GM18526 (cell line): ENCODE measurements around the gene EPHB6.

ENCODE experiments used
- POLR2A ChIP-seq: IDR thresholded peaks from 3 replicates; pipeline ENCODE4 v1.6.1; 2011; ENCODE audit not compliant: insufficient read length; ENCODE audit errors: extremely low read depth

EPHB6 gene

GRCh38 chr7:142891490-142892082, 36.7 kb downstream of the EPHB6 start:
- no peak for TF ChIP-seq POLR2A

DNA sequence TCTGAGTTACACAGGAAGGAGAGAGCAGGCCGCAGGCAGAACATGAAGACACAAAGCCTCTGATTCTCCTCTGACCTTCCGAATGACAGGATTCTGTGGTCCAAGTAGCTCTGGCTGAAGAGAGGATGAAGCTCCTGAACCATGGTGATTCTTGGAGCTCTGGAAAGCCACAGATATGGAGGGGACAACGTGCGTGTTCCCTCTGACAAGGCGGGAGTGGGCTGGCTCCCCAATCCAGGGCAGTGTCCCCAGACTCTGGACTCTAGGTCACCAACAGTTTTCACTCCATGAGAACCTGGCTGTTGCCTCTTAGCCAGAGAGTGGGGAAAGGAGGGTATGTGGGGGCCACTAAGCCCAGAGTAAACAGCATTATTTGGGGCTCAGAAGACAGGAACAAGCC, 38.1 kb downstream of the EPHB6 start:
- TF ChIP-seq POLR2A = no peak

DNA sequence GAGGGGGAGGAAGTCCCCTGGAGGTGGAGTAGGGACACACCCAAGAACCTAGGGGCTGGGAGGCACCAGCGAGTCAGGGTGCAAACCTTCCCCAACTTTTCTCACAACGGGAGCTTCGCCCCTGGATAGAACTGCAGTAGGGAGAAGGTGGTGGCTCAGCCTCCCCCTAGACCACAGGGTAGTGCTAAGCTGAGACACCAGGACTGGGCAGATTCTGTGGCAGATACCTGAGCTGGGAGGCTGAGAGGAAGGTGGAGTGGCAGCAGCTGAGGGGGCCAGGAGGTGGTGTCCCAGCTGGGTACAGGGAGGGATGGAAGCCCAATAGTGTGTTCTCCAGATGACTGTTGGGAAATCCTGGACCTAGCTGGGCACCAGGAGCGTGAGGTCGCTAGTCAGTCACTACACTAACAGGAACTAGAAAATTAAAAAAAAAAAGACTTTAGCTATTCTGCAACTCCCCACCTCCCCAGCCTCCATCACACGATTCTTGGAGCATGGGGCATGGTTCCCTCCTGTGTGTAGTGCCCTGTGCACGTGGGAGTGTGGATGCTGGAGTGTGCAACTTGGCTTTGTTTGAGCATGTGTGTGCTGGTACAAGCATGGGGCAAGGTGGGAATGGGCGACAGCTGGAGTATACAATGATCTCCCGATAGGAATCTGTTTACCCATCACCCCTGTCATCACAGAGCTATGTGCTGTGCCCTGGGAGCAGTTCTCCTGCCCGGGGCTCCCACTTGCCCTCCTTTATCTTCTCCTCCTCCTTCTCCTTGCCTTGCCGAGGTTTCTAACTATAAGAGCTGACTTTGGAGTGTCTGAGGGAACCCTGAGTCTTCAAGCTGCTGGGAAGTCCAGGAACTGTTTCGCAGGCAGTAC, 39.5 kb downstream of the EPHB6 start:
- no peak for TF ChIP-seq POLR2A

DNA sequence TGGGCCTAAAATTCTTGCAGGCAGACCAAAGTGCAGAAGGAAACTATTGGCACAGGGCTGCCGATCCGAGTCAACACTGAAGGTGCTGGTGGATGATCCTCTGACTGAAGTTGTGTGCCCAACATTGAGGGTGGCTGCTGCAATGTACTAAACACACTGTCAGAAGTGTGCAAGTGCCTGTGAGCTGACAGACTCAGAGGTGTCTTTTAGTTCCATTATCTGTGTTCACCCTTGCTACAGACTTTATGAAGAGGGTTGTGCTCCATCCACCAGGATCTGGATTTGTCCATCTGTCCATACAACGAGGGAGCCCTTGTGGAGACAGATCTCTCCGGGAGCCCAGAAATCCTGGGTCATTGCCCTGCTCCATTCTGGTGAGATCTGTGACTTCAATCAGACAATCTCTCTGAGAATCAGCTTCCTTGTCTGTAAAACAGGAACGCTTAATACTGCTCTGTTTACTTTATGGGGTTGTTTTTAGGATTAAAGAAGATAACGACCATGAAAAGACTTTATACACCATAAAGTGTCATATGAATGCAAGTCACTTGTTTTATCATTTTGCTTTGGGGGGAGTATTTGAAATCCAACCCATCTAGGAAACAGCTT, 40.2 kb downstream of the EPHB6 start:
- no peak for TF ChIP-seq POLR2A

DNA sequence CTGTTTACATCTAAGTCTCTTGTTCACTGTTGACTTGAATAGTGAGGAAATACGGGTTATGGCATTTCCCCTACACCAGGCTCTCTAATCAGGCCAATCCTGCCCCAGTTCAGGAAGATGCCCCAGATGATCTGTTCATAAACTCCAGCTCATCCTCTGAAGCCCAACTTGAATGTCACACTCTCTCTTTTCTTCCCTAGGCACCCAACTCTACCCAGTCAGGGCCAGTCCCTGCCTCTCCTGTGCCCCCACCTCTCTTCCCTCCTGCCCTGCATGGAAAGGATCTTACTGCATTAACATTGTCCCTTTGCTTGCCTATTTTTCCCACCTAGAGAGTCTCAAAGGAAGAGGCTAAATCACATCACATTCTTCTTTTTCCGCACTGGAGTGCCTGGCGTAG, 41.3 kb downstream of the EPHB6 start:
- no peak for TF ChIP-seq POLR2A

- no peak for TF ChIP-seq POLR2A
Observed at GRCh38 chr7:142896741-142897379, 42.0 kb downstream of the EPHB6 start.

- TF ChIP-seq POLR2A = no peak
Observed at GRCh38 chr7:142897691-142898090, 42.8 kb downstream of the EPHB6 start.

- no peak for TF ChIP-seq POLR2A
Observed at GRCh38 chr7:142898377-142899170, 43.7 kb downstream of the EPHB6 start.

DNA sequence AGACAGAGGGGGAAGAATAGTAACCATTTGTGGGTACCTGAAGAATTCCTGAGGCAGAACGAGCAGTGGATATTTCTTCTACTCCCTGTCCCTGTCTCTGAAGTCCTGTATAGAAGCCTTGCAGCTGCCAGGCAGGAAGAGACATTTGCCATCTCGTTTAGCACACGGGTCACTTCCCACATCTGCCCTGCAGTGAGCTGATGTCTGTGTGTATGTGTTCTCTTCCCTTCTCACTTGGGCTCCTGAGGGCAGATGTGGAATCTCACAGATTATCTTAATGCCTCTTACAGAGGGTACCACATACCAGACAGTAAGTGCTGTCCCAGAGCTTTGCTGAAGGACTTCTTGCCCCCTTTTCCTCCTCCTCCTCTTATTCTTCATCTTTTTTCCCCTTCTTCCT, 44.8 kb downstream of the EPHB6 start:
- TF ChIP-seq POLR2A = no peak

GRCh38 chr7:142901426-142902259, 46.8 kb downstream of the EPHB6 start:
- no peak for TF ChIP-seq POLR2A

GRCh38 chr7:142904128-142904527, 49.3 kb downstream of the EPHB6 start:
- no peak for TF ChIP-seq POLR2A

DNA sequence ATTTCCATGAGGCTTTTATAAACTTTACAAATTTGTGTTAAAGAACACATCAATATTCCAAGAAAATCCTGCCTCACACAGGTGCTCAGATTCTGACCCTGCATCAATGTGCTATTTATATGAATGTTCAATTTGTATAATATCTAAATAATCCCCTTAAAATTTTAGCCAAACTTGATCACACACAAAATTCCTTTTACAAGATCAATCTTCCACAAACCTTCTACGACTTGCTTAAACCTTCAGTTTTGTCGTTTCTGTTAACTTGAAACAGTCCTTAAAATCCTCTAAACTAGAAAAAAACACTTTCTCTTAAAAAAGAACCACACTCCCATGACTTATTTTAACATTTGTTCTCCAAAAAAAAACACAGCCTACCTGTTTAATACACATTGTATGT, 50.9 kb downstream of the EPHB6 start:
- TF ChIP-seq POLR2A = no peak

DNA sequence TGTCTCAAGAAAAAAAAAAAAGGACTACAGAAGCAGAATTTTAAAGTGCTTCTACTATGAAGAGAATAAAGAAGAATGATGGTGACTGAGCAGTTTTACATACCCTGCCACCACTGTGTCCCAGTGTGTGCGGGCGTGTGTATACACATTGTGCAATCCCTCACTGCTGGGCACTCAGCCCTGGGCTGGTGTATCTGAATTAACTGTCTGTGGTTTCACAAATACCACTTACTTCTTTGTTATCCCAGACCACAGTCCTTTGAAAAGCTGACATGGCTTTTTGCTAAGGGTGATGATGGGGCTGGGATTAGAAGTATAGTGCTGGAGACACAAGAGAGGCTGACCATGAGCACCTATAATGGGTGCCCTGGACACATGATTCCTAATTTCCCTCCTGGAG, 51.8 kb downstream of the EPHB6 start:
- no peak for TF ChIP-seq POLR2A

DNA sequence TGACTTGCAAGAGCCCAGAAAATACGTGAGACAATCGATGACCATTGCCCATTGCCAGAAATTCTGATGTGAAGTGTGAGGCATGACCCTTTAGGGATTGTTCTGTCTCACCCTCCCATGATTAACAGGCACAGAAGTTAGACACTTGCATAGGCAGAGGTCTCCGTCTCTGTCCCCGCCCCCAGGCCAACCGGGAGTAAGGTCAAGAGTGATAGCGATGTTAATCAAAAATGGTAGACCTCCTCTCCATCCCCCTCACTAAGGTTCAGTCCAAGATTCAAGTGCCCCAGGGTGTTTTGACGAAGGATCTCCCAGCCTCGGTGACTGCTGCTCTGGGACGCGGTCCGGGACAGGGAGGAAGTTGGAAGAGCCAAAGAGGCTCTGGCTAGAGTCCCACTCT, 53.4 kb downstream of the EPHB6 start:
- no peak for TF ChIP-seq POLR2A
